Melanocyte of skin (primary cell): ENCODE results near the gene FOLR2. TPM values are rescaled to one million over a fixed set of nuclear protein-coding genes. Genes with fewer than 3 reads are reported as not detected.

Source experiments
- total RNA-seq, 2 donors: library from RNA; depleted of rRNA; stranded (reverse); fragments of >200 nt; gene quantifications; 2 replicates each; pipeline ENCODE4 v1.2.3, GENCODE V29; 2012

The FOLR2 gene
- total RNA-seq = not detected

GRCh38 chr11:72216638-72217037 is at the start of gene FOLR2:
FOLR2 (plus strand) TSS chr11:72216794; CDS start chr11:72218585, 1,791 bp downstream.

GRCh38 chr11:72191961-72192381 is 24.6 kb upstream of the FOLR2 start, which contains the start of gene FOLR1:
FOLR1 (plus strand) TSS chr11:72192140; CDS start chr11:72192174, 34 bp downstream.

GRCh38 chr11:72224564-72225410 is 8.2 kb downstream of the FOLR2 start, which contains the start of gene INPPL1:
INPPL1 (plus strand) TSS chr11:72224767; CDS start chr11:72224985, 218 bp downstream.

GRCh38 chr11:72244060-72244360 is 27.4 kb downstream of the FOLR2 start, which contains the start of gene PHOX2A:
PHOX2A (minus strand) TSS chr11:72244176; CDS start chr11:72244004, 172 bp downstream.

Other genes starting within 250 kb of the FOLR2 start
- 1 to 10 TPM; 1.4 to 2.0 TPM for gene IL18BP, start 217.9 kb upstream of the FOLR2 start, total RNA-seq
- 100 to 1,000 TPM; 100 to 103 TPM for gene NUMA1, start 136.3 kb upstream of the FOLR2 start, total RNA-seq
- gene LRRC51, start 135.9 kb upstream of the FOLR2 start, total RNA-seq = 1 to 10 TPM; 3.4 to 4.7 TPM
- 100 to 1,000 TPM; 131 to 157 TPM for gene LAMTOR1, start 113.5 kb upstream of the FOLR2 start, total RNA-seq
- under 1 TPM in 1 of 2 donors, not detected in 1; under 0.01 TPM for gene TOMT, start 110.9 kb upstream of the FOLR2 start, total RNA-seq
- 10 to 100 TPM; 20.0 to 38.3 TPM for gene ANAPC15, start 104.1 kb upstream of the FOLR2 start, total RNA-seq
- gene FOLR3, start 81.1 kb upstream of the FOLR2 start, total RNA-seq = not detected
- not detected for gene FOLR1, start 24.7 kb upstream of the FOLR2 start, total RNA-seq
- gene INPPL1, start 8.0 kb downstream of the FOLR2 start, total RNA-seq = 10 to 100 TPM; 74.3 TPM
- not detected for gene PHOX2A, start 27.4 kb downstream of the FOLR2 start, total RNA-seq
- 10 to 100 TPM; 45.8 to 65.9 TPM for gene CLPB, start 217.7 kb downstream of the FOLR2 start, total RNA-seq